SK-N-SH treated with all-trans-retinoic acid at 6 μM for 48 hours (cell line): Measurements from ENCODE around the gene KLHL29.
A peak's percentile ranks its signal among the peaks of the same experiment; 100 is the strongest.

Experiments
- ATAC-seq: fragments of 200-7000 bp; cut with Tn5 transposase; 3 replicates; pipeline ENCODE4 v1.9.1; 2020; ENCODE audit warnings: mild to moderate bottlenecking, moderate library complexity
- ARNTL ChIP-seq: fragments of 450-650 bp; formaldehyde crosslinking; IDR thresholded peaks from 2 replicates; pipeline ENCODE4 v1.5.0; 2020; ENCODE audit warnings: low read depth, mild to moderate bottlenecking, moderate library complexity, borderline replicate concordance
- CSDC2 ChIP-seq: fragments of 250-450 bp; sonication (Bioruptor Pico); IDR thresholded peaks from 2 replicates; pipeline ENCODE4 v1.5.0; 2020; ENCODE audit warnings: mild to moderate bottlenecking, moderate library complexity
- ESRRG ChIP-seq: fragments of 250-450 bp; sonication (Bioruptor Pico); IDR thresholded peaks from 2 replicates; pipeline ENCODE4 v1.6.1; 2021; ENCODE audit warnings: mild to moderate bottlenecking
- ISL1 ChIP-seq: fragments of 250-450 bp; sonication (Bioruptor Pico); IDR thresholded peaks from 2 replicates; pipeline ENCODE4 v2.1.2; 2022; ENCODE audit warnings: mild to moderate bottlenecking, moderate library complexity
- OSR1 ChIP-seq: fragments of 250-450 bp; sonication (Bioruptor Pico); IDR thresholded peaks from 2 replicates; pipeline ENCODE4 v1.8.0; 2022; ENCODE audit warnings: moderate library complexity, mild to moderate bottlenecking, inconsistent platforms
- PATZ1 ChIP-seq: fragments of 250-450 bp; sonication (Bioruptor Pico); IDR thresholded peaks from 2 replicates; pipeline ENCODE4 v1.8.0; 2020; ENCODE audit warnings: mild to moderate bottlenecking, moderate library complexity, borderline replicate concordance
- POU6F1 ChIP-seq: fragments of 250-450 bp; sonication (Bioruptor Pico); IDR thresholded peaks from 2 replicates; pipeline ENCODE4 v1.8.0; 2021; ENCODE audit warnings: low read depth, mild to moderate bottlenecking, moderate library complexity, borderline replicate concordance
- SNAI2 ChIP-seq: fragments of 250-450 bp; sonication (Bioruptor Pico); IDR thresholded peaks from 2 replicates; pipeline ENCODE4 v1.5.0; 2020; ENCODE audit warnings: mild to moderate bottlenecking, moderate library complexity
- TCF4 ChIP-seq: fragments of 250-450 bp; sonication (Bioruptor Pico); IDR thresholded peaks from 2 replicates; pipeline ENCODE4 v1.8.0; 2021; ENCODE audit warnings: mild to moderate bottlenecking, moderate library complexity, borderline replicate concordance
- TOX ChIP-seq: fragments of 250-450 bp; sonication (Bioruptor Pico); IDR thresholded peaks from 2 replicates; pipeline ENCODE4 v1.8.0; 2021; ENCODE audit warnings: mild to moderate bottlenecking, moderate library complexity, borderline replicate concordance
- TSHZ2 ChIP-seq: fragments of 250-450 bp; sonication (Bioruptor Pico); IDR thresholded peaks from 2 replicates; pipeline ENCODE4 v1.5.0; 2020; ENCODE audit warnings: mild to moderate bottlenecking, moderate library complexity
- ZFP3 ChIP-seq: fragments of 250-450 bp; sonication (Bioruptor Pico); IDR thresholded peaks from 2 replicates; pipeline ENCODE4 v1.5.0; 2020; ENCODE audit warnings: mild to moderate bottlenecking, moderate library complexity
- ZFP30 ChIP-seq: fragments of 450-650 bp; formaldehyde crosslinking; IDR thresholded peaks from 2 replicates; pipeline ENCODE4 v1.5.0; 2022; ENCODE audit warnings: mild to moderate bottlenecking, moderate library complexity
- ZNF8 ChIP-seq: fragments of 450-650 bp; formaldehyde crosslinking; IDR thresholded peaks from 2 replicates; pipeline ENCODE4 v1.5.0; 2020; ENCODE audit warnings: mild to moderate bottlenecking, moderate library complexity

Gene KLHL29

GRCh38 chr2:23400703-23401102, 15.7 kb downstream of the KLHL29 start:
- no peak for ATAC-seq
- TF ChIP-seq TOX (CRISPR knock-in tag) (no peak), ZNF8 (CRISPR knock-in tag) (no peak), ZFP30 (no peak), SNAI2 (CRISPR knock-in tag) (no peak)
- TF ChIP-seq, all 23 proteins: peak for 0

- ATAC-seq, result no peak
These were observed 16.6 kb downstream of the KLHL29 start for GRCh38 chr2:23401427-23402204.

GRCh38 chr2:23402205-23402740, 17.3 kb downstream of the KLHL29 start:
- no peak for ATAC-seq
- TF ChIP-seq ZFP3 (no peak), ZNF8 (CRISPR knock-in tag) (no peak), TCF4 (CRISPR knock-in tag) (no peak), ISL1 (no peak), PATZ1 (CRISPR knock-in tag) (no peak), POU6F1 (CRISPR knock-in tag) (no peak), ARNTL (CRISPR knock-in tag) (no peak), TOX (CRISPR knock-in tag) (no peak), SNAI2 (CRISPR knock-in tag) (no peak)
- TF ChIP-seq, all 23 proteins: peak for 0

More at GRCh38 chr2:23401427-23402204, 16.6 kb downstream of the KLHL29 start:
- TF ChIP-seq ZNF8 (CRISPR knock-in tag), result no peak
- no peak for TF ChIP-seq PATZ1 (CRISPR knock-in tag)
- no peak for TF ChIP-seq POU6F1 (CRISPR knock-in tag)
- TF ChIP-seq ESRRG (CRISPR knock-in tag), result no peak
- no peak for TF ChIP-seq OSR1 (CRISPR knock-in tag)
- TF ChIP-seq, all 23 proteins: peak for 0

GRCh38 chr2:23404426-23404825, 19.4 kb downstream of the KLHL29 start:
- ATAC-seq, result peak; percentile 97
- 0 out of 2 replicates have a peak, but pooled peaks have one; percentile 29 for TF ChIP-seq SNAI2 (CRISPR knock-in tag)
- peak; percentile 67; the same call in 1 of the 2 replicates for TF ChIP-seq TSHZ2 (CRISPR knock-in tag)
- peak; percentile 68; the same call in 1 of the 2 replicates for TF ChIP-seq TCF4 (CRISPR knock-in tag)
- no peak for TF ChIP-seq CSDC2 (CRISPR knock-in tag)
- TF ChIP-seq ZFP3, result 0 out of 2 replicates have a peak, but pooled peaks have one; percentile 47
